ENCODE measurements around the gene SLC25A47. TPM values are rescaled to one million over a fixed set of nuclear protein-coding genes. Genes with fewer than 3 reads are reported as not detected.

The SLC25A47 gene
- total and polyA plus RNA-seq, 9 of the 15 experiments (the other 6 are each of a cell fraction or from before 2014, with no cell fraction given), result 0.09 to 0.23 (median 0.22) TPM; not detected in 6

GRCh38 chr14:100306998-100307765, 16.0 kb upstream of the SLC25A47 start (continued):
- TF ChIP-seq E2F1 (CRISPR knock-in tag; IDR thresholded peaks at IDR 0.05) (no peak), KLF13 (tag; IDR thresholded peaks at IDR 0.05; ENCODE audit: borderline replicate concordance, low read depth) (no peak), NFATC3 (IDR thresholded peaks at IDR 0.05) (no peak), ZFP36 (IDR thresholded peaks at IDR 0.05; ENCODE audit: low read depth, low read length, partially characterized antibody) (peak; percentile 43), ZBTB5 (IDR thresholded peaks at IDR 0.05) (no peak), NUFIP1 (IDR thresholded peaks at IDR 0.05; ENCODE audit: partially characterized antibody) (no peak), EHMT2 (IDR thresholded peaks at IDR 0.05) (no peak), SUPT5H (IDR thresholded peaks at IDR 0.05) (no peak)

All from K562 (cell line).